OCI-LY1 (cell line): ENCODE data around the gene PPP2R2D.

Experiments used
- H2AFZ ChIP-seq: fragments of 200-600 bp; sonication (generic), shearing (Covaris generic); 2 replicates; pipeline ENCODE4 v1.6.0; 2014; ENCODE audit warnings: antibody characterized with exemption, mild to moderate bottlenecking, low read length
- H3F3A ChIP-seq: fragments of 200-600 bp; sonication (generic), shearing (Covaris generic); 2 replicates; pipeline ENCODE4 v1.6.0; 2014; ENCODE audit warnings: mild to moderate bottlenecking, antibody characterized with exemption, low read length, moderate library complexity; ENCODE audit not compliant: insufficient read depth
- H3K27ac ChIP-seq: fragments of 200-600 bp; sonication (generic); 2 replicates; pipeline ENCODE4 v1.5.1; 2014; ENCODE audit warnings: low read length, mixed run types, mild to moderate bottlenecking, low read depth; ENCODE audit not compliant: poor library complexity, severe bottlenecking
- H3K27me3 ChIP-seq: fragments of 200-600 bp; sonication (generic); 2 replicates; pipeline ENCODE4 v1.6.0; 2014; ENCODE audit warnings: antibody characterized with exemption, mild to moderate bottlenecking, low read length, moderate library complexity; ENCODE audit not compliant: insufficient read depth
- H3K36me3 ChIP-seq: fragments of 200-600 bp; sonication (generic); 2 replicates; pipeline ENCODE4 v1.6.1; 2014; ENCODE audit warnings: mild to moderate bottlenecking, antibody characterized with exemption, low read length, moderate library complexity, mixed read lengths; ENCODE audit not compliant: insufficient read depth
- H3K4me1 ChIP-seq: fragments of 200-600 bp; sonication (generic); 2 replicates; pipeline ENCODE4 v1.5.1; 2014; ENCODE audit warnings: mild to moderate bottlenecking, low read length, moderate library complexity; ENCODE audit not compliant: insufficient read depth, severe bottlenecking
- H3K4me2 ChIP-seq: fragments of 200-600 bp; sonication (generic), shearing (Covaris generic); 2 replicates; pipeline ENCODE4 v1.6.1; 2014; ENCODE audit warnings: low read length
- H3K4me3 ChIP-seq: fragments of 200-600 bp; sonication (generic); 2 replicates; pipeline ENCODE4 v1.5.1; 2014; ENCODE audit warnings: low read length, low read depth, mild to moderate bottlenecking, mixed read lengths; ENCODE audit not compliant: poor library complexity, severe bottlenecking
- H3K79me2 ChIP-seq: fragments of 200-600 bp; shearing (Covaris generic); 2 replicates; pipeline ENCODE4 v1.6.1; 2016; ENCODE audit warnings: mixed run types, low read length, mixed read lengths; ENCODE audit not compliant: insufficient read depth
- H3K9ac ChIP-seq: fragments of 200-600 bp; sonication (generic), shearing (Covaris generic); 2 replicates; pipeline ENCODE4 v1.6.1; 2014; ENCODE audit warnings: mild to moderate bottlenecking, low read length, mixed read lengths
- H3K9me2 ChIP-seq: fragments of 200-600 bp; sonication (generic), shearing (Covaris generic); 2 replicates; pipeline ENCODE4 v1.6.1; 2014; ENCODE audit warnings: low read depth, mild to moderate bottlenecking, low read length, mixed read lengths
- H3K9me3 ChIP-seq: fragments of 200-600 bp; shearing (Covaris generic); 2 replicates; pipeline ENCODE4 v1.6.1; 2014; ENCODE audit warnings: low read length, mixed read lengths
- H4K20me1 ChIP-seq: fragments of 200-600 bp; sonication (generic), shearing (Covaris generic); 2 replicates; pipeline ENCODE4 v1.6.0; 2016; ENCODE audit warnings: mild to moderate bottlenecking, low read length; ENCODE audit not compliant: insufficient read depth
- CTCF ChIP-seq: fragments of 200-600 bp; sonication (generic), shearing (Covaris generic); IDR thresholded peaks from 2 replicates; pipeline ENCODE4 v1.5.1; 2017; ENCODE audit warnings: mild to moderate bottlenecking, antibody characterized with exemption, low read length, moderate library complexity, mixed read lengths
- EZH2 ChIP-seq: fragments of 200-600 bp; sonication (generic), shearing (Covaris generic); IDR thresholded peaks from 2 replicates; pipeline ENCODE4 v1.8.0; 2017; ENCODE audit warnings: borderline replicate concordance, mixed run types, mild to moderate bottlenecking, antibody characterized with exemption, low read length, moderate library complexity, mixed read lengths

PPP2R2D gene

GRCh38 chr10:131890276-131891195 lies 10.3 kb upstream of the PPP2R2D start:
- H2AFZ ChIP-seq = no peak overlapping the region
- peaks cover 6% of the 10 kb centered on the region for H3K27me3 ChIP-seq
- H3K4me3 ChIP-seq = no peak overlapping the region
- no peaks in the 10 kb centered on the region for H3K4me1 ChIP-seq
- no peaks in the 10 kb centered on the region for H3K9me2 ChIP-seq
- H3K9me3 ChIP-seq = no peaks in the 10 kb centered on the region
- H4K20me1 ChIP-seq = no peaks in the 10 kb centered on the region
- no peaks in the 10 kb centered on the region for H3F3A ChIP-seq
- H3K36me3 ChIP-seq = no peaks in the 10 kb centered on the region
- no peak overlapping the region for H3K9ac ChIP-seq
- H3K4me2 ChIP-seq = no peak overlapping the region
- H3K27ac ChIP-seq = no peak overlapping the region
- H3K79me2 ChIP-seq = no peaks in the 10 kb centered on the region
- TF ChIP-seq EZH2 (no peak), CTCF (no peak)

- Histone ChIP-seq H3K79me2 (no peaks in the 10 kb centered on the region), H3K27me3 (peaks cover 6% of the 10 kb centered on the region), H3K9me3 (no peaks in the 10 kb centered on the region), H3K9me2 (no peaks in the 10 kb centered on the region), H3K4me1 (no peaks in the 10 kb centered on the region), H3K4me2 (no peak overlapping the region), H3K36me3 (no peaks in the 10 kb centered on the region), H3K4me3 (no peak overlapping the region), H3F3A (no peaks in the 10 kb centered on the region), H3K27ac (no peak overlapping the region), H2AFZ (no peak overlapping the region), H3K9ac (no peak overlapping the region), H4K20me1 (no peaks in the 10 kb centered on the region)
- no peak for TF ChIP-seq EZH2
- no peak for TF ChIP-seq CTCF
Measured at GRCh38 chr10:131891196-131891928, 9.4 kb upstream of the PPP2R2D start.

- no peaks in the 10 kb centered on the region for H3K9me3 ChIP-seq
- H3F3A ChIP-seq = no peaks in the 10 kb centered on the region
- H3K27me3 ChIP-seq = peaks cover 6% of the 10 kb centered on the region
- peaks cover 2% of the 10 kb centered on the region for H3K4me1 ChIP-seq
- no peak overlapping the region for H3K4me3 ChIP-seq
- H2AFZ ChIP-seq = no peak overlapping the region
- no peaks in the 10 kb centered on the region for H3K79me2 ChIP-seq
- TF ChIP-seq EZH2 (no peak), CTCF (no peak)
- H3K27ac ChIP-seq = no peak overlapping the region
- no peaks in the 10 kb centered on the region for H3K36me3 ChIP-seq
- no peaks in the 10 kb centered on the region for H4K20me1 ChIP-seq
- no peak overlapping the region for H3K4me2 ChIP-seq
- H3K9me2 ChIP-seq = no peaks in the 10 kb centered on the region
- no peak overlapping the region for H3K9ac ChIP-seq
Measured at GRCh38 chr10:131891929-131892805, 8.6 kb upstream of the PPP2R2D start.
